Measurements from ENCODE around the gene ENTPD2. TPM values are rescaled to one million over a fixed set of nuclear protein-coding genes. Genes with fewer than 3 reads are reported as not detected.

Gene ENTPD2
- total RNA-seq, 1 experiment from 2014 or later, result 32.5 TPM

DNA sequence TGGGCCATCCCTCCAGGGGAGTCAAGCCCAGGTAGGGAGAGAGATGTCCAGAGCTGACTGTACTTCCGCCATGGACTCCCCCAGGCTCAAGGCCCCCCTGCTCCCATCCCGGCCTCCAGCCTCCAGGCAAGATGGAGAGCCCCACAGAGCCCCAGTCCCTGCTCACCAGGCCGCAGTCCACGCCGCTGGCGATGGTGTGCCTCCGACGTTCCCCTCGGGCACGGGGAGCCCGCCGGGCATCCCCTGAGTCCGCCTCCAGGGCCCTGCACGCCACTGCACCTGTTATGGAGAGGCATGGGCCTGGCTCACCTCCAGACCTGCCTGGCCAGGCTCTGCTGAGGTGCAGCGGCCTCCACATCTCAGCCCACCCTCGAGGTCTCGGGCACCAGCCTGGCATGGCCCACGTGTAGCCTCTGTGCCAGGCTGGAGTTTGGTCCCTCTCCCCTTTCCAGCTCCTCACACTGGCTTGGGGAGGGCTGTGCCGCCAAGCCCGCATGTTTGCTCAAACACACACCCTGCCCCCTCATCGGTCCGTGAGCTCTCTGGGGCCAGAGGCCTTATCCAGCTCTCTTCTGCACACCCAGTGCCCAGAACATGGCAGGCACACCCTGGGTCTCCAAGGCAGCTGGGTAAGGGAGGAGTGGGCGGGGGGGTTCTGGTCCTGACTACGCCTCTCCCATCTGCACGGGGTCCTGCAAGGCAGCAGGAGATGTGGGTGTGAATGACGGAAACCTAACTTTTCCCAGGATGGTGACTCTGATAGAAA lies 12.4 kb upstream of the ENTPD2 start:
- intact Hi-C loops (cut with micrococcal nuclease), result no loop called here
- H3K79me2 ChIP-seq (ENCODE audit: insufficient read depth, low read length), result peaks cover 47% of the 10 kb centered on the region
- H3K27ac ChIP-seq (ENCODE audit: low read depth, low read length), result no peak overlapping the region; the same call in 1 of the 2 replicates
- no TSS peak for BruUV-seq (replicated peaks)
- POLR2A ChIA-PET, result no interaction called here
- RAD21 ChIA-PET (ENCODE audit: low non-redundant PET in 1 of 2, low total read pairs in 2 of 2, uncharacterized antibody in 2 of 2, unreplicated experiment in 2 of 2), result no interaction called here
- no peak overlapping the region for H3K4me3 ChIP-seq (replicated peaks in 1 of 2; ENCODE audit: low read depth in 1 of 2, low read length in 2 of 2)
- TF ChIP-seq FOSL1 (IDR thresholded peaks at IDR 0.05; ENCODE audit: low read depth), result no peak
- no peaks in the 10 kb centered on the region for H3K9me2 ChIP-seq (ENCODE audit: insufficient read depth)
- ATAC-seq, result no peak
- H3K4me2 ChIP-seq (ENCODE audit: low read length), result no peak overlapping the region
- H4K20me1 ChIP-seq (ENCODE audit: insufficient read depth), result no peaks in the 10 kb centered on the region; the same call in 1 of the 2 replicates
- H3K9me3 ChIP-seq (ENCODE audit: control insufficient read depth in 1 of 2, insufficient read depth in 1 of 2, low read depth in 1 of 2, low read length in 2 of 2), result no peaks in the 10 kb centered on the region
- H3K27me3 ChIP-seq (ENCODE audit: insufficient read depth, low read length), result no peaks in the 10 kb centered on the region
- peaks cover 2 to 8% of the 10 kb centered on the region in 2 experiments; a peak in 1 of 4 replicates for H3K36me3 ChIP-seq (ENCODE audit: control insufficient read depth in 1 of 2, insufficient read depth in 2 of 2, low read length in 2 of 2)
- H3K4me1 ChIP-seq (ENCODE audit: control insufficient read depth in 1 of 2, insufficient read depth in 2 of 2, low read length in 2 of 2), result peaks cover 18 to 37% of the 10 kb centered on the region in 2 experiments
- CTCF ChIA-PET, result interaction anchor here (1.1 to 3.8 kb wide), 7 partner anchors 8 to 118 kb away, joined by 3 to 57 read pairs (median 10); partner anchors contain the start of genes MAN1B1 and NPDC1
- H2AFZ ChIP-seq (ENCODE audit: low read depth, low read length, poor library complexity, severe bottlenecking), result no peak overlapping the region
- no peak overlapping the region for H3K9ac ChIP-seq (ENCODE audit: low read length)
- no peak for DNase-seq (ENCODE audit: low read depth, low spot score)

GRCh38 chr9:137065336-137065967 lies 11.6 kb upstream of the ENTPD2 start:
- Histone ChIP-seq H4K20me1 (ENCODE audit: insufficient read depth) (no peaks in the 10 kb centered on the region; the same call in 1 of the 2 replicates), H3K27ac (ENCODE audit: low read depth, low read length) (no peak overlapping the region; the same call in 1 of the 2 replicates), H3K4me3 (replicated peaks in 1 of 2; ENCODE audit: low read depth in 1 of 2, low read length in 2 of 2) (no peak overlapping the region), H3K79me2 (ENCODE audit: insufficient read depth, low read length) (peaks cover 44% of the 10 kb centered on the region), H3K27me3 (ENCODE audit: insufficient read depth, low read length) (no peaks in the 10 kb centered on the region), H3K9me2 (ENCODE audit: insufficient read depth) (no peaks in the 10 kb centered on the region), H3K9ac (ENCODE audit: low read length) (no peak overlapping the region), H3K36me3 (ENCODE audit: control insufficient read depth in 1 of 2, insufficient read depth in 2 of 2, low read length in 2 of 2) (peaks cover 2 to 8% of the 10 kb centered on the region in 2 experiments; a peak in 1 of 4 replicates), H2AFZ (ENCODE audit: low read depth, low read length, poor library complexity, severe bottlenecking) (no peak overlapping the region), H3K4me1 (ENCODE audit: control insufficient read depth in 1 of 2, insufficient read depth in 2 of 2, low read length in 2 of 2) (peaks cover 13 to 30% of the 10 kb centered on the region in 2 experiments), H3K9me3 (ENCODE audit: control insufficient read depth in 1 of 2, insufficient read depth in 1 of 2, low read depth in 1 of 2, low read length in 2 of 2) (no peaks in the 10 kb centered on the region), H3K4me2 (ENCODE audit: low read length) (no peak overlapping the region)
- RAD21 ChIA-PET (ENCODE audit: low non-redundant PET in 1 of 2, low total read pairs in 2 of 2, uncharacterized antibody in 2 of 2, unreplicated experiment in 2 of 2), result no interaction called here
- POLR2A ChIA-PET, result no interaction called here
- intact Hi-C loops (cut with micrococcal nuclease), result no loop called here
- no TSS peak for BruUV-seq (replicated peaks)
- no peak for ATAC-seq
- no peak for TF ChIP-seq CBX3 (IDR thresholded peaks at IDR 0.05; ENCODE audit: low read depth)
- TF ChIP-seq ELF1 (IDR thresholded peaks at IDR 0.05; ENCODE audit: borderline replicate concordance, low read depth), result no peak
- no peak for TF ChIP-seq TCF7L2 (IDR thresholded peaks at IDR 0.05; ENCODE audit: borderline replicate concordance, extremely low read depth, insufficient read depth, insufficient read length)
- no peak for TF ChIP-seq CTCF (IDR thresholded peaks at IDR 0.05 in 2 of 3, conservative IDR thresholded peaks at IDR 0.05 in 1 of 3; ENCODE audit: borderline replicate concordance in 1 of 3, insufficient read depth in 1 of 3, low read depth in 2 of 3, low read length in 2 of 3)
- no peak for TF ChIP-seq RAD21 (IDR thresholded peaks at IDR 0.05; ENCODE audit: low read depth)
- DNase-seq (ENCODE audit: low read depth, low spot score), result no peak
- CTCF ChIA-PET, result interaction anchor here (1.1 to 3.8 kb wide), 3 partner anchors 18 to 116 kb away, joined by 3 to 57 read pairs (median 3); partner anchors contain the start of genes MAN1B1 and NPDC1

Measured in HCT116 (cell line).